ENCODE results near the gene CD99L2.
A peak's percentile ranks its signal among the peaks of the same experiment; 100 is the strongest.

Gene CD99L2

GRCh38 chrX:150757371-150757770 lies 141.1 kb downstream of the CD99L2 start:
- Mint-ChIP-seq H3K36me3 (peaks cover 24% of the 10 kb centered on the region), H3K4me1 (no peaks in the 10 kb centered on the region), H3K27me3 (no peaks in the 10 kb centered on the region), H3K4me3 (no peak overlapping the region), H3K27ac (peak overlapping the region; percentile 44), H3K9me3 (no peaks in the 10 kb centered on the region)
- no peak for ATAC-seq

- H3K36me3 Mint-ChIP-seq: peaks cover 41% of the 10 kb centered on the region
- H3K9me3 Mint-ChIP-seq: no peaks in the 10 kb centered on the region
Measured at GRCh38 chrX:150753968-150754367, 144.5 kb downstream of the CD99L2 start.

GRCh38 chrX:150753357-150753756 lies 145.1 kb downstream of the CD99L2 start:
- H3K36me3 Mint-ChIP-seq: peaks cover 39% of the 10 kb centered on the region
- ATAC-seq: no peak
- no peaks in the 10 kb centered on the region for H3K27me3 Mint-ChIP-seq
- no peaks in the 10 kb centered on the region for H3K9me3 Mint-ChIP-seq
- H3K4me3 Mint-ChIP-seq: no peak overlapping the region
- H3K27ac Mint-ChIP-seq: no peak overlapping the region
- no peaks in the 10 kb centered on the region for H3K4me1 Mint-ChIP-seq

More at GRCh38 chrX:150753968-150754367, 144.5 kb downstream of the CD99L2 start:
- no peak overlapping the region for H3K27ac Mint-ChIP-seq
- no peaks in the 10 kb centered on the region for H3K4me1 Mint-ChIP-seq
- no peak overlapping the region for H3K4me3 Mint-ChIP-seq
- H3K27me3 Mint-ChIP-seq: no peaks in the 10 kb centered on the region
- ATAC-seq: no peak

- H3K9me3 Mint-ChIP-seq: no peaks in the 10 kb centered on the region
- no peaks in the 10 kb centered on the region for H3K27me3 Mint-ChIP-seq
- H3K27ac Mint-ChIP-seq: no peak overlapping the region
- no peaks in the 10 kb centered on the region for H3K4me1 Mint-ChIP-seq
- no peak for ATAC-seq
- H3K36me3 Mint-ChIP-seq: peaks cover 26% of the 10 kb centered on the region
- H3K4me3 Mint-ChIP-seq: no peak overlapping the region
Measured at GRCh38 chrX:150752124-150752523, 146.3 kb downstream of the CD99L2 start.

- no peaks in the 10 kb centered on the region for H3K9me3 Mint-ChIP-seq
- no peaks in the 10 kb centered on the region for H3K27me3 Mint-ChIP-seq
- peaks cover 67% of the 10 kb centered on the region for H3K36me3 Mint-ChIP-seq
- H3K4me3 Mint-ChIP-seq: peak overlapping the region; percentile 39
- H3K27ac Mint-ChIP-seq: peak overlapping the region; percentile 86
- peaks cover 23% of the 10 kb centered on the region for H3K4me1 Mint-ChIP-seq
- ATAC-seq: peak; percentile 54
Measured at GRCh38 chrX:150736475-150736874, 162.0 kb downstream of the CD99L2 start.

GRCh38 chrX:150731795-150732194 lies 166.7 kb downstream of the CD99L2 start:
- Mint-ChIP-seq H3K27me3 (no peaks in the 10 kb centered on the region), H3K9me3 (no peaks in the 10 kb centered on the region), H3K27ac (peak overlapping the region; percentile 24), H3K4me1 (peaks cover 18% of the 10 kb centered on the region), H3K36me3 (peaks cover 56% of the 10 kb centered on the region), H3K4me3 (no peak overlapping the region)
- no peak for ATAC-seq

GRCh38 chrX:150730719-150731118 lies 167.7 kb downstream of the CD99L2 start:
- Mint-ChIP-seq H3K4me1 (peaks cover 11% of the 10 kb centered on the region), H3K27me3 (no peaks in the 10 kb centered on the region), H3K9me3 (no peaks in the 10 kb centered on the region), H3K4me3 (no peak overlapping the region), H3K27ac (no peak overlapping the region), H3K36me3 (peaks cover 55% of the 10 kb centered on the region)
- ATAC-seq: no peak

- Mint-ChIP-seq H3K4me3 (no peak overlapping the region), H3K27ac (no peak overlapping the region), H3K27me3 (no peaks in the 10 kb centered on the region), H3K9me3 (no peaks in the 10 kb centered on the region), H3K4me1 (peaks cover 3% of the 10 kb centered on the region), H3K36me3 (peaks cover 49% of the 10 kb centered on the region)
- ATAC-seq: no peak
Measured at GRCh38 chrX:150729956-150730355, 168.5 kb downstream of the CD99L2 start.

GRCh38 chrX:150719621-150720020 lies 178.8 kb downstream of the CD99L2 start:
- Mint-ChIP-seq H3K4me1 (peaks cover 9% of the 10 kb centered on the region), H3K4me3 (no peak overlapping the region)

More at GRCh38 chrX:150719621-150720020, 178.8 kb downstream of the CD99L2 start:
- Mint-ChIP-seq H3K36me3 (peaks cover 22% of the 10 kb centered on the region), H3K27me3 (no peaks in the 10 kb centered on the region), H3K9me3 (no peaks in the 10 kb centered on the region), H3K27ac (no peak overlapping the region)
- ATAC-seq: no peak
